Right renal cortex interstitium (tissue), 3 donors: ENCODE results near the gene AKNA. TPM values are rescaled to one million over a fixed set of nuclear protein-coding genes. Genes with fewer than 3 reads are reported as not detected.
"Not testable (repeated sequence)": the region's sequence is repeated elsewhere in the genome, so short reads cannot be mapped to it uniquely, and the experiment has no call there.

Source experiments
- DNase-seq, 3 donors: peaks; one replicate each; pipeline ENCODE4 v3.0.0-alpha.2; 2013; ENCODE audit warnings: low read depth in 3 of 3, low spot score in 2 of 3
- polyA plus RNA-seq, 3 donors: library from polyadenylated mRNA; unstranded; fragments of 120-200 nt; gene quantifications; one replicate each; pipeline ENCODE4 v1.2.1, GENCODE V29; 2013; ENCODE audit not compliant: insufficient read length in 3 of 3

AKNA gene
- polyA plus RNA-seq, 3 donors, result 10.5 to 11.1 (median 11.0) TPM

DNA sequence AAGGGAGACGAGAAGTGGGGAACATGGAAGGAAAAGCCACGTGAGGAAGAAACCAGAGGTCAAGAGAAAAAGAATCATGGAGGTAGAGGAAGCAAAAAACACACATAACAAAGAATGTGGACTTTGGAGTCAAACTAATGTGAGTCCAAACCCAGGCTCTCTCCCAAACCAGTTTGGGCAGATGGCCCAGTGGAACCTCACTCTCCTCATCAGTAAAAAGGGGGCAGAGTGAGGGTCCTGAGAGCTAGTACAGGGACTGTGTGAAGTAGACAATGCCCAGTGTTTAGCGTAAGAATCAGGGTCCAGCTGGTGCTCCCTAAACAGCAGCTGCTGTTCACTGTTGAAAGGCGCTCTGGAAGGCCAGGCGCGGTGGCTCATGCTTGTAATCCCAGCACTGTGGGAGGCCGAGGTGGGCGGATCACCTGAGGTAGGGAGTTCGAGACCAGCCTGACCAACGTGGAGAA lies 59.4 kb downstream of the AKNA start:
- DNase-seq, result not testable (repeated sequence)

DNA sequence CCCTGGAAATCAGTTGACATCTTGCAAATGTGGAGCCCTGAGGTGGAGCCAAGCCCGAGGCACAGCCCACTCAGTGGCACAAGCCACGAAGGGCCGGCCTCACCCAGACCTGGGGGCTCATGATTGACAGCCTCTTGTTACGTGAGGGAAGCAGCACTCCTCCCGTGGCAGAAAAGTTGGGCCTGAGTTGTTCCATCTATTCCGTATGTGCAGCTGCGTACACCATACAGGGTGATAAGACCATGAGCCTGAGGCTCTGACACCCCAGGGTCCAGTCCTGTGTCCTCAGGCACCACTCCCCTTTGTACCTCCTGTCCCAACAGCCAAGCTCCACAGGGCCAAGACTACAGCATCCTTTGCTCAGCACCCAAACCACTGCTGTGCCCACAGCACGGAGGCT lies 60.0 kb downstream of the AKNA start:
- DNase-seq, result no peak

DNA sequence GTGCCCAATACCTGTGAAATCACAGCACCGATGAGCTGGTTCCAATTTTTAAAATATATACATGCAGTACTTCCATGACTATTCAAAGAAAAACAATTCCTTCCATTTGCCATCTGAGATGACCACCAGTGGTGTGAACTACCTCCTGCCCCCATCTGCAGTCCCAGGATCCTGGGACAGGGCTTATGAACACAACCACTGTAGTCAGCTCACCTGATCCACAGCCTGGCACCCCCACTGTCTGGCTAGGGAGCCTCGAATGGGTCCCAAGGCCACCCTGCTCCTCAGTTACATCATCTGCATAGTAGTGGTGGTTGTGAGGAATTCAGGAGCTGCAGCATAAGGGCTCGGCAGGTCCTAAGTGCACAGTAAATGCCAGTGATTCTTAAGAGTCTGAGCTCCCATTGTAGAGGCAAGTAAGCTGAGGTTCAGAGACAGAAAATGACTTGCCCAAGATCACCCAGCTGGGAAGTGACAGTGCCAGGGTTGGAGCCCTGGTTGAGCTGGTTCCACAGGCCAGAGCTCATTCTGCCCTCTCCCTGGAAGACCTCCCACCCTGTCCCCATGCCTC lies 62.0 kb downstream of the AKNA start:
- not testable (repeated sequence) for DNase-seq

DNA sequence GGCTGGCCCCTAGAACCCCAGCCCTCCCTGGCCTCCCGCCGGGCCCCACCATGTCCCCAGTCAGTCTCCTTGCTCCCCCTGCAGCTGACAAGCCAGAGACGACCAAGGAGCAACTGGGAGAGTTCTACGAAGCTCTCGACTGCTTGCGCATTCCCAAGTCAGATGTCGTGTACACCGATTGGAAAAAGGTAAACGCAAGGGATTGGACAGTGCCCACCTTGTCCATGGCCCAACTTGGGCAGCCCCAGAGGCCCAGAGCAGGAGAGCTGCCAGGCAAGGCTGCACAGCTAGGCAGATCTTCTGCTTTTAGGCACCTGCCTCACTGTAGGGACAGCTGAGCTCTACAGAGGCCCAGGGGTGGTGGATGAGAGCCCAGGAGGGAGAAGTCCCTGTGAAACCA lies 62.8 kb downstream of the AKNA start:
- not testable (repeated sequence) for DNase-seq

DNA sequence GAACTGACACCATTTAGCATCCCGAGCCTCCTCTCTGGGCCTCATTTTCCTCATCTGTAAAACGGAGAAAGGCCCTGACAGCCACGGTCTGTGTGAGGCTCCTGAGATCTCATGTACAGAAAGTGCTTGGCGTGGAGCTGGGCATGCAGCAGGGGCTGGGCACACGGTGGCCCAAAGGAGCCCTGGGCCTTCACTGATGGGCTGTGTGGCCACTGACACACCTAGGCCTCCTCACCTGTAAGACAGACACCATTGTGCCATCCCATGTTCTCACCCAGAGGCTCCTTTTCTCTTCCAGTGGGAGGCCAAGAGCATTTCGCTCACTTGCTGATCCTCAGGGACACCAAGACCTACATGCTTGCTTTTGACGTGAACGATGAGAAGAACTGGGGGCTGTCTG lies 63.3 kb downstream of the AKNA start:
- no peak for DNase-seq

DNA sequence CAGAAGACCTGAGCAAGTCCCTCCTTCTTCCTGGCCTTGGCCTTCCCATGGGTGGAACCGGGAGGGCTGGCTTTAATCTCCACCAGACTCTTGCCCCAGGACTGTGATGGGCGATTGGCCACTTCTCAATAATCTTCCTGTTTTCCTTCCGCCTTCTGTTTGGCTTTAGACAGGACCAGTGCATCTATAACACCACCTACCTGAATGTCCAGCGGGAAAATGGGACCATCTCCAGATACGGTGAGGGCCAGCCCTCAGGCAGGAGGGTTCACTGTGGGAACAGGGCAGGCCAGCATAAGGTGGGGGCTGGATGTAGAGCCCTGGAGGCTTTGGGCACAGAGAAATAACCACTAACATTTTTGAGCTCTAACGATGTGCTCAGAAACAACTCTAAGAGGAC lies 63.9 kb downstream of the AKNA start:
- DNase-seq, result not testable (repeated sequence)

DNA sequence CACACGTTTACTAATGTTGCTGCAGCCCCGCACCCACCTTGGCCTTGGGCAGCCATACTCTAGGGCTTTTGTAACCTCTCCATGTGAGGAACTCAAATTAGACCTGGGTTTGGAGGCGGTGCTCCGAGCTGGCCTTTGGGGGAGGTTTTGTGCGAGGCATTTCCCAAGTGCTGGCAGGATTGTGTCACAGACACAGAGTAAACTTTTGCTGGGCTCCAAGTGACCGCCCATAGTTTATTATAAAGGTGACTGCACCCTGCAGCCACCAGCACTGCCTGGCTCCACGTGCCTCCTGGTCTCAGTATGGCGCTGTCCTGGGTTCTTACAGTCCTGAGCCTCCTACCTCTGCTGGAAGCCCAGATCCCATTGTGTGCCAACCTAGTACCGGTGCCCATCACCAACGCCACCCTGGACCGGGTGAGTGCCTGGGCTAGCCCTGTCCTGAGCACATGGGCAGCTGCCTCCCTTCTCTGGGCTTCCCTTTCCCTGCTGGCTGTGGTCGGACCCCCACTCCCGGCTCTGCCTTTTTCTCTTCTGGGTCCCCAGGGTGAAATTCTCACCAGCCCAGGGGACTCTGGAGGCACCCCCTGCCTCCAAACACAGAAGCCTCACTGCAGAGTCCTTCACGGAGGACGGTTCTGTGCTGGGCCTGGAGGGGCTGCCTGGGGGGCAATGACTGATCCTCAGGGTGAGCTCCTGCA lies 64.8 kb downstream of the AKNA start, which contains the start of gene ORM1:
Gene ORM1, plus strand, starts transcription at position 268 of the 701 bp plus-strand sequence. Its CDS starts 36 bp downstream, at position 304.
- DNase-seq, result not testable (repeated sequence)

DNA sequence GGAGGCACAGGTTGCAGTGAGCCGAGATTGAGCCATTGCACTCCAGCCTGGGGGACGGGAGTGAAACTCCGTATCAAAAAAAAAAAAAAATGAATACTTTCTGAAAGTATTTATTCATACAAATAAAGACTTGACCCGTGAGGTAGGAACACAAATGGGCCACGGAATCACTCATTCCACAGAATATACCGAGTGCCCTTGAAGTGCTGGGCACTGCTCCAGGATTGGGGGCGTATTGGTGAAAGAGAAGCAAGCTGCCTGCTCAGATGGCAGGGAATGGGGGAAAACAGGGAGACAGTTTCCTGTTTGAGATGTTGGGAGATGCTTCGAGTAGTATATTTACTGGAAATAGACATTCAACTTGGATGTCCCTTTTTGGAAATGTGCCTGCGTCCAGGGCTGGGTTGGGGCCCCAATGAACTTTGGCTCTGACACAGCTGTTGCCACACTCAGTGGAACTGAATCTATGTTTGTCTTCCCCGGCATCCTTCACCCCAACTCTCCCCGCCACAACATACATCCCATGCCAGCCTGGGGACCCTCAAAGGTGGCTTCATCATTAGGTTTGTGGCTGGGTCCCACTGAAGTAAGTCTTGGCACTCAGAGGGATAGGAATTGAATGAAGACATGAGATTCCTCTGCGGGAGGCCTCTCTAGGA lies 65.5 kb downstream of the AKNA start:
- not testable (repeated sequence) for DNase-seq

DNA sequence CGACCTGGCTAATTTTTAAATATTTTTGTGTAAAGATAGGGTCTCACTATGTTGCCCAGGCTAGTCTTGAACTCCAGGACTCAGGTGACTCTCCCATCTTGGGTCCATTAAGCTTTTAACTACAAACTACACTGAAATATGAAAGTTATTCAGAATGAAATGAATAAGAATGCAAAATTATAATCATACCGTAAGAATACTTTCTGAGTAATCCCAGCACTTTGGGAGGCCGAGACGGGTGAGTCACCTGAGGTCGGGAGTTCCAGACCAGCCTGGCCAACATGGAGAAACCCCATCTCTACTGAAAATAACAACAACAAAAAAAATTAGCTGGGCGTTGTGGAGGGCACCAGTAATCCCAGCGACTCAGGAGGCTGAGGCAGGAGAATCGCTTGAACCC lies 66.0 kb downstream of the AKNA start:
- DNase-seq, result no peak

DNA sequence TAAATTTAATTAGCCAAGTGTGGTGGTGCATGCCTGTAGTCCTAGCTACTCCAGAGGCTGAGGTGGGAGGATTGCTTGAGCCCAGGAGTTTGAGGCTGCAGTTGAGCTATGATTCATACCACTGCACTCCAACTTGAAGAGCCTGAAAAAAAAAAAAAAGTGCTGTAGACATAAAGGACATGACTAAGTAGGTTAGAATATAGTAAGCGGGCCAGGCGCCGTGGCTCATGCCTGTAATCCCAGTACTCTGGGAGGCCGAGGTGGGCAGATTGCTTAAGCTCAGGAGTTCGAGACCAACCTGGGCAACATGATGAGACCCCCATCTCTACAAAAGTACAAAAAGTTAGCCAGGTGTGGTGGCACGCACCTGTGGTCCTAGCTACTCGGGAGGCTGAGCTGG lies 67.1 kb downstream of the AKNA start:
- DNase-seq, result not testable (repeated sequence)

DNA sequence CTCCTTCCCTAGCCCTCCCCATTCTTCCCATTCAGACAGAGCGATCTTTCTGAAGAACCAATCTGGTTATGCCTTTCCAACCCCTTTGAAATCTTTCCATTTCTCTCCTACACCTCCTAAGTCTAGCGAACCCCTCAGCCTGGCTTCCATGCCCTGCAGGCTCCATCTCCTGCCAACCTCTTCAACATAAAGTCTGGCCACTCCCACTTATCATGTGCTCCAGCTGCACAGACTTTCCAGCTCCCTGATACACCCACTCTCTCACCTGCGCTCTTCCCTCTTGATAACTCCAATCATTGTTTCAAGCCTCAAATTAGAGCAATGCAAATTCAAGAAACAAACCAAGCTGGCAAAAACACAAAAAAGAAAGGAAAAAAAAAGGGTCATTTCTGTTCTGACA lies 68.6 kb downstream of the AKNA start:
- DNase-seq, result no peak

DNA sequence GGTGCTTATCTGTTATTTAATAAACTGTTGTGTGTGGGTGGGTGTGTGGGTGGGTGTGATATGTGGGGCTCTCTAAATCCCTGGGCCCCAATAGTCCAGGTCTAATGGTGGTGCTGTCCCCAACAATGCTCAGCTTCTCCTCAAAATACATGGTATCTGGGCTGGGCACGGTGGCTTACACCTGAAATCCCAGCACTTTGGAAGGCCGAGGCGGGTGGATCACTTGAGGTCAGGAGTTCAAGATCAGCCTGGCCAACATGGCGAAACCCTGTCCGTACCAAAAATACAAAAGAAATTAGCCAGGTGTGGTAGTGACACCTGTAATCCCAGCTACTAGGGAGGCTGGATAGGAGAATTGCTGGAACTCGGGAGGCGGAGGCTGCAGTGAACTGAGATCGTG lies 69.4 kb downstream of the AKNA start:
- no peak for DNase-seq

DNA sequence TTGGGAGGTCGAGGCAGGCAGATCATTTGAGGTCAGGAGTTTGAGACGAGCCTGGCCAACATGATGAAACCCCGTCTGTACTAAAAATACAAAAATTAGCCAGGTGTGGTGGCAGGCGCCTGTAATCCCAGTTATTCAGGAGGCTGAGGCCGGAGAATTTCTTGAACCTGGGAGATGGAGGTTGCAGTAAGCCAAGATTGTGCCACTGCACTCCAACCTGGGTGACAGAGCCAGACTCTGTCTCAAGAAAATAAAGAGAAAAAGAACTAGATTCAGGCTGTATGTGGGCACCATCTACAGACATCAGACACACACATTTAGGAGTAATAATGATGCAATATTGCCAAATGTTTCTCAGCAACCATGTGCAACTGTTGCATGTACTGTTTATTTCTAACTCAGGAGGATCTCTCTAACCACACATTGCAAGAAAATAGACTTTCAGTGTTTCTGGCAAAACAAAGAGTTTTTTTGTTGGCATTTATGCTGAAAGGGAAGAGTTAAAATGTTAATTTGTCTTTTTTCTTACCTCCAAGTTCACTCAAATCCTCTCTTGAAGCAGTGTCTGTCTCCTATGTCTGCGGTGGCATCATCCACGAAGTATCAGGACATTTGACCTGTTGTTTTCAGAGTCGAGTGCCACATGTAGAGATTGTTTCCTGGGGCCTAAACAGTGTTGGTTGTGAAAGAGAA lies 70.0 kb downstream of the AKNA start:
- no peak for DNase-seq

DNA sequence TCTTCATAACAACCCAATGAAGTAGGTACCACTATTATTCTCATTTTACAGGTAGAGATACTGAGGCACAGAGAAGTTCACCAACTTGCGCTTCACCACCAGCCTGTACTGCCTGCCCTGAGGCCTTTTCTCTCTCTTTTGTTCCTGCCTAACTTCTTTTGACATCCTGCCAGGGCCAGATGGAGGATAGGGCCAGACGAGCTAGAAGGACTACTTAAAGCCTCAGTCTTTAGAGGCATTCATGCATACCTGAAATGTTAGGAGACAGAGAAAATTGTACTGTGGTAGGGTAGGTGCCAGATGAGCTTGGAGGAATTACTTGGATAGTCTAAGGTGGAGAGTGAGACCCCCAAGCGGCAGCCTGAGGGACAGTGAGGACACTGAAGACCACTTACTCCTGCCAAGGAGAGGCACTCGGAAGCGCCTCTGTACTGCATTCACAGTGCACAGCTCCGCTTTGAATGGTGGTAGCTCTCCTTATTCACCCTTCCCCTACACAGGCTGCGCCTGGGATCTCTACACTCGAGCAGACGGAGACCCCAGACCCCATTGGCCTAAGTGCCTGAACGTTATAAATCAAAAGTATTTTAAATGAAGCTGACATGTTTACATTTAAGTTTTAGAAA lies 71.1 kb downstream of the AKNA start:
- DNase-seq, result no peak

DNA sequence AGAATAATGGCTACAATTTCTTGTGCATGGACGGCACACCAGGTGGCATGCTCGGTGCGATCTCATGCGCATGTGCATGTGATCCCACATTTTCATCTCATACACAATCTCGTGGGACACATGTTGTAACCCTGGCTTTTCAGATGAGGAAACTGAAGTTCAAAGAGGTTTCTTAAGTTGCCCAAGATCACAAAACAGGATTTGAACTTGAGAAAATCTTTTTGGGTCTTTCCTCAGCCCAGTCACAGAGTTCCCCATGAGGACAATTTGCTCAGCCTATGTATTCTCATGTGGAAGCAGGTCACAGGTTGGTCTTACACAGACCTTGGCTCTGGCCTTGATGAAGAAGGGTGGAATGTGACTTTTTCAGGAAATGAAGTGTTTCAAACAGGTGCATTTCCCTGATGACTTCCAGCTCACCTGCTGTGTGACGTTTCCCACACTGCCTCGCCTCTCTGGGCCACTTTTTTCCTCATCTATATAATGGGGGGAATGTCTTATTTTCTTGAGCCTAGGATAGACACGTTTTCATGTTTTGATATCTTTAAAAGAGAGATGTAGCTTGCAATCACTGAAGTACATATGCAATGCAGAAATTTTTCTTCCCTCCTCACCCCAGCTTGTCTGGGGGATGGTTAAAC lies 71.9 kb downstream of the AKNA start:
- DNase-seq, result no peak

DNA sequence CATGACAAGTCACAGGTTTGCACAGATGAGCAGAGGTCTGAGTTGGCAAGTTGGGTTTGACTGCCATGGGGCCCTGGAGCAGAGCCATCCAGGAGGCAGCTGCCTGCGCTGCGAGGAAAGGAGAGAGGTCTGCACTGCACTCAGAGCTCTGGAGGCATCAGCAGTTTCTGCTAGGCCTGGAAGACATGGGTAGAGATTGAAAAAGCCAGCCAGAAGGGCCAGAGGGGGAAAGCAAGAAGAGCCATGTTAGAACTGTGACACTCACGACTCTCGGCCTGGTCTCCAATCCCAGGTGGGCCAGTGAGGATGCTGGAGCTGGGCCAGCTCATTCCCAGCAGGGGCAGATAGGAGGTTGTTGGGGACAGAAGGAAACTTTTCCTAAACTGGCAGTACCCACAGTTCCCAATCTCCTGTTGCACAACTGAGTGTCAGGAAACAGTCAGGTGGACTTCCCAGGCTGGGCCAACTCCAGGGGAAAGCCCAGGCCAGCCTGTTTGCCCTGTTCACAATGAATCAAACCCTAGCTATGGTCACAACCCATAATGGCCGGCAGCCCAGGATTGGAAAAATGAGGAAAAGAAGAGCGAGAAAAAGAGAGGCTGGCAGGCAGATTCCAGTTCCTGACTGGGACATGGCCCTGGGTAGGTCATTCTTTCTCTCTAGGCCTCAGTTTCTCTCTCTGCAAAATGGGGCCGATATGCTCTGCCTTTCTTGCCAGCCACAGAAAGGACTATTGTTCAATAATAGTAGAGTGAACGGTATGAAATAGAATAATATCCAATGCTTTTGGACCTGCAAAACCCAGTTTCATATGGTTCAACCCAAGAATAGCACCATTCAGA lies 72.7 kb downstream of the AKNA start:
- no peak for DNase-seq

DNA sequence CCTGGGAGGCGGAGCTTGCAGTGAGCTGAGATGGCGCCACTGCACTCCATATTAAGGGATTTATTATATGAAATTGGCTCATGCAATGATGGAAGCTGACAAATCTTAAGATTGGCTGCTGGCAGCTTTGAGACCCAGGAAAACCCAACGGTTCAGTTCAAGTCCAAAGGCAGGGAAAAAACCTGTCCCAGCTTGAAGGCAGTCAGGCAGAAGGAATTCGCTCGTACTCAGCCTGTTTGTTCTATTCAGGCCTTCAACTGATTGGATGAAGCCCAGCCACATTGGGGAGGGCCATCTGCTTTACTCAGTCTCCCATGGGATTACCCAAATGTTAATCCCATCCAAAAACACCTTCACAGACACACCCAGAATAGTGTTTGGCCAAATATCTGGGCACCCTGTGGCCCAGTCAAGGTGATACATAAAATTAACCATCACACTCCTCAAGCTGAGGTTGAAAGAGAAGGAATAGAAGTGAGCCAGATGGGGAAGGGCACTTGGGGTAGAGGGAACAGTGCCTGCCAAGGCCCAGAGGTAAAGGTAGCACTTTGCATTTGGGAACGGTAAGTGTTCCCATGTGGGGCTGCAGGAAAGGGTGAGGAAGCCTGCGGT lies 73.4 kb downstream of the AKNA start:
- DNase-seq, result no peak

DNA sequence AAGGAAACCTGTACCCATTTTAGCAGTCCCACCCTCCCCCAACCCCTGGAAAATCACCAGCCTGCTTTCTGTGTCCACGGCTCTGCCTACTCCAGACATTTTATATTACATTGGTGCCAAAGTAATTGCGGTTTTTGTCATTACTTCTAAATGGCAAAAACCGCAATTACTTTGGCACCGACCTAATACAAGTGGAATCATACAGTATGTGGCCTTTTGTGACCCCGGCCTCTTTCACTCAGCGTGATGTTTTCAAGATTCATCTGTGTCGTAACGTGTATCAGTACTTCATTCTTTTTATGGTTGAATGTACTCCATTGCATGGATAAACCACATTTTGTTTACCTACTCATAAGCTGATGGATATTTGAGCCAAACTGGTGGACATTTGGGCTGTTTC lies 74.6 kb downstream of the AKNA start:
- DNase-seq, result no peak

DNA sequence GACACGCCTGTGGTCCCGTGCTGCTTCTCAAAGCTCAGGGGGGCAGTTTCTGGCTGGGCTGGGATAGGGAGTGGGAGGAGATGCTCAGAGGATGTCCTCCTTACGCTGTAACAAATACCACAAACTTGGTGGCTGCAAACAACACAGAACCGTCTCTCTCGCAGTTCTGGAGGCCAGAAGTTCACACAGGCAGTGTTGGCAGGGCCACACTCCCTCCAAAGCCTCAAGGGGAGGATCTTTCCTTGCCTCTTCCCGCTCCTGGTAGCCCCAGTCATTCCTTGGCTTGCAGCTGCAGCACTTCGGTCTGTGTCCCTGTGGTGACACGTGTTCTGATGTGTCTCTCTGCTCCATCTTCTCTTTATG lies 75.3 kb downstream of the AKNA start:
- no peak for DNase-seq
